Measurements from ENCODE around the gene KIF7.
"Not testable (repeated sequence)": the region's sequence is repeated elsewhere in the genome, so short reads cannot be mapped to it uniquely, and the experiment has no call there.

The KIF7 gene

GRCh38 chr15:89616228-89616627, 39.0 kb downstream of the KIF7 start:
- no peak for DNase-seq (ENCODE audit: low read depth in 2 of 2)

- no peak for DNase-seq (ENCODE audit: low read depth in 2 of 2)
These were observed 40.1 kb downstream of the KIF7 start for GRCh38 chr15:89615135-89615534.

- no peak for DNase-seq (ENCODE audit: low read depth in 2 of 2)
These were observed 41.1 kb downstream of the KIF7 start for GRCh38 chr15:89614164-89614563.

- DNase-seq (ENCODE audit: low read depth in 2 of 2), result no peak
These were observed 42.2 kb downstream of the KIF7 start for GRCh38 chr15:89613031-89613430.

DNA sequence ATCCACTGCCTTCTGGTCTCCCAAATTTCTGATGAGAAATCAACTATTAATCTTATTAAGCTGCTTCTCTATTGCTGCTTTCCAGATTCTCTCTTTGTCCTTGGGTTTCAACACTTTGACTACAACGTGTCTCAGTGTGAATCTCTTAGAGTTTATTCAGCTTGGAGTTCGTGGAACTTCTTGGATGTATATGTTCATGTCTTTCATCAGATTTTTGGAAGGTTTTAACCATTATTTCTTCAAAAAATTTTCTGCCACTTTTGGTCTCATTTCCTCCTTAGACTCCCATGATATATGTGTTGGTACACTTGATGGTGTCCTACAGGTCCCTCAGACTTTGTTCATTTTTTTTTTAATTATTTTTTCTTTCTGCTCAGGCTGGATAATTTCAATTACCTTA, 44.0 kb downstream of the KIF7 start:
- DNase-seq (ENCODE audit: low read depth in 2 of 2), result no peak

DNA sequence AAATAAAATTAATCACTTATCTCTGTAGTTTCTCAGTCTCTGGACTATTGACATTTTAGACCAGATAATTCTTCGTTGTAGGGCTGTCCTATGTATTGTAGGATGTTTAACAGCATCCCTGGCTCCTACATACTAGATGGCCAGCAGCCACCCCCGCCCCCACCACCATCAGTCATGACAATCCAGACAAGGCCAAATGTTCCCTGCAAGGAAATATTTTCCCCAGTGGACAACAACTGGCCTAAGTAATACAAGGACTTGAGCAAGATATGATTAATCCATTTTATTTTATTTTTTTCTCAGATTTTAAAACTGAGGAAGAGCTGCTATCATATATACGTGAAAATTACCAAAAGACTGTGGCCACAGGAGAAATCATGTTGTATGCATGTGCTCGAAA, 56.2 kb downstream of the KIF7 start:
- DNase-seq (ENCODE audit: low read depth in 2 of 2), result no peak

GRCh38 chr15:89593018-89593417, 62.2 kb downstream of the KIF7 start:
- no peak for DNase-seq (ENCODE audit: low read depth in 2 of 2)

DNA sequence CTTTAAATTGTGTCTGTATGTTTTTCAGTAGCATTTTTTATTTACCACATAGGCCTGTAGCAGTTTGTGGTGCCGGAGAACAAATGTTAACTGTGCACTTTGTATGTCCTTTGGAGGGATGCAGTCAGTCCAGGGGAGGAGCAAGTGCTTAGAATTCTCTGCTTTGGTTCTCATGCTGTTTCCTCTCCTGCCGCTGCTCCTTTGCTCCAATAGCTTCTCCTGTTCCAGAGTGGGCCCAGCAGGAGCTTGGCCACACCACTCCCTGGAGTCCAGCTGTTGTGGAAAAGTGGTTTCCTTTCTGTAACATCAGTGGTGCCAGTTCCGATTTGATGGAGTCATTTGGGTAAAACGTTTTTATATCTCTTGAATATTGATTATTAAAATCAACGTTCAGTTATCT, 63.4 kb downstream of the KIF7 start:
- DNase-seq (ENCODE audit: low read depth in 2 of 2), result no peak

- no peak for DNase-seq (ENCODE audit: low read depth in 2 of 2)
These were observed 67.3 kb downstream of the KIF7 start for GRCh38 chr15:89587955-89588354.

DNA sequence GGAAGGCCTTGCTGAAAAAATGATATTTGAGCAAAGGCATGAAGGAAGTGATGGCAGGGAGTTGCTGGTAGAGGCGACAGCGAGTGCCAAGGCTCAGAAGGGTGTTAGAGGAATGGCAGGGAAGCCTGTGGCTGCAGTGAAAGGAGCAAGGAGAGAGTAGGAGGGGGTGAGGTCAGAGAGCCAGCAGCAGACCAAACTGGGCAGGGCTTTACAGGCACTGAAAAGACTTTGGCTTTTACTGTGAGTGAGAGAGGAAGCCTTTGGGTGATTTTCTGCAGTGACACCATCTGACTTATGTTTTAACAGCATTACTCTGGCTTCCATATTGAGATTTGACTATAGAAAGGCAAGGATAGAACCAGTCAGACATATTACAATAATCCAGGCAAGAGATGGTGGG, 68.6 kb downstream of the KIF7 start:
- DNase-seq (ENCODE audit: low read depth in 2 of 2), result no peak

GRCh38 chr15:89580747-89581146, 74.5 kb downstream of the KIF7 start:
- DNase-seq (ENCODE audit: low read depth in 2 of 2), result not testable (repeated sequence)

DNA sequence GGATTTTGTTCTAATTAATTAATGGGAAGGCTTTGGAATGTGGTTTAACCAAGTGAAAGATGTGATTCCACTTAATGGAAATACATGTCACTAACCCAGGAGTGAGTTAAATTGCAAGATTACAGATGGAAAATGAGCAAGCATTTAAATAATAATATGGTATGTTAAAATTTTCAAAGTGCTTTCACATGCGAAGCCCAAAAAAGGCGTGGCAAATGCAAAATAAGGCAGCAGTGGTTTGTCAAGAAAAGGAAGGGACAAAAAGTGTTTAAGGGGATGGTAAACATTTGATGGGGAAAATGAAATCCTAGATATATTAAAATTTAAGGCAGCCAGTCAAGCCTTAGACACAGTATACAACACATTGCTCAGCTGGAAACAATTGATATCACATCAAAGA, 77.1 kb downstream of the KIF7 start:
- DNase-seq (ENCODE audit: low read depth in 2 of 2), result no peak

Data from stimulated activated CD8-positive, alpha-beta memory T cell treated with anti-CD3 and anti-CD28 coated beads, Interleukin-7, amount 100 ng/mL, for 1 hour (primary cell).